HepG2 (cell line): ENCODE data around the gene FAF1. TPM values are rescaled to one million over a fixed set of nuclear protein-coding genes. Genes with fewer than 3 reads are reported as not detected.

Source experiments
- ATAC-seq: fragments of 200-7000 bp; cut with Tn5 transposase; 3 replicates; pipeline ENCODE4 v1.9.1; 2020; ENCODE audit warnings: mild to moderate bottlenecking, moderate library complexity
- BruUV-seq: library from RNA; stranded (reverse); fragments of 400-500 nt; replicated peaks from 2 replicates; lab custom pipeline; 2021; lab: Mats Ljungman, UMichigan
- CTCF ChIA-PET: fragments of 300-600 bp; formaldehyde crosslinking; extraction: SDS; loops from one replicate; lab custom pipeline; 2021; ENCODE audit warnings: low total read pairs, inconsistent platforms, low intra/inter-chr PET ratio; lab: Yijun Ruan, JAX
- POLR2A ChIA-PET: fragments of 350-600 bp; sonication (Branson Sonifier 250); formaldehyde crosslinking; loops from one replicate; lab custom pipeline; 2020; ENCODE audit warnings: antibody characterized with exemption, inconsistent platforms; lab: Yijun Ruan, JAX
- DNase-seq: peaks from one replicate; pipeline ENCODE4 v3.0.0-alpha.2; 2015; ENCODE audit warnings: low spot score
- FAIRE-seq: peaks from 3 replicates; lab custom pipeline; 2011; peaks lifted over from hg19 to GRCh38; lab: Jason Lieb, UNC
- H2AFZ ChIP-seq: one replicate; pipeline ENCODE4 v1.6.1; 2011; ENCODE audit warnings: low read length, inconsistent platforms
- H3K27ac ChIP-seq: fragments of 300-600 bp; 3 replicates; pipeline ENCODE4 v1.8.0; 2011; ENCODE audit warnings: mixed run types, mild to moderate bottlenecking, mixed read lengths, low read length, inconsistent platforms; ENCODE audit not compliant: insufficient read depth; ENCODE audit errors: extremely low read length
- H3K27me3 ChIP-seq, 2 experiments: fragments of 200-600 bp in 1 of 2; 2 replicates in 1 of 2; 3 replicates in 1 of 2; pipeline versions ENCODE4 v1.6.0 to v1.8.0; 2011; ENCODE audit warnings: low read length in 2 of 2, mild to moderate bottlenecking in 2 of 2, moderate library complexity in 2 of 2, inconsistent platforms in 1 of 2; ENCODE audit not compliant: insufficient read depth in 2 of 2, control insufficient read depth in 1 of 2
- H3K36me3 ChIP-seq, 2 experiments: fragments of 200-600 bp in 1 of 2; replicated peaks in 1 of 2; 2 replicates in 1 of 2; 3 replicates in 1 of 2; pipeline versions ENCODE4 v1.5.1 to v1.8.0; 2011; ENCODE audit warnings: low read length in 2 of 2, inconsistent platforms in 1 of 2; ENCODE audit not compliant: insufficient read depth in 2 of 2, control insufficient read depth in 1 of 2
- H3K4me1 ChIP-seq: 2 replicates; pipeline ENCODE4 v1.5.1; 2012; ENCODE audit warnings: low read length, inconsistent platforms; ENCODE audit not compliant: insufficient read depth
- H3K4me2 ChIP-seq: 2 replicates; pipeline ENCODE4 v1.6.0; 2011; ENCODE audit warnings: low read depth, low read length, inconsistent platforms
- H3K4me3 ChIP-seq, 3 experiments: fragments of 200-600 bp in 1 of 3; sonication (generic), shearing (Covaris generic) in 1 of 3; replicated peaks in 1 of 3; 2 replicates each; pipeline ENCODE4 v1.5.1; 2011 to 2016; ENCODE audit warnings: low read length in 3 of 3, inconsistent platforms in 2 of 3, low read depth in 2 of 3, mild to moderate bottlenecking in 2 of 3, control low read depth in 1 of 3, mixed read lengths in 1 of 3; ENCODE audit not compliant: insufficient read depth in 1 of 3
- H3K79me2 ChIP-seq: one replicate; pipeline ENCODE4 v1.6.1; 2011; ENCODE audit warnings: low read length, inconsistent platforms; ENCODE audit not compliant: insufficient read depth
- H3K9ac ChIP-seq: 2 replicates; pipeline ENCODE4 v1.6.0; 2011; ENCODE audit warnings: mild to moderate bottlenecking, low read depth, low read length, inconsistent platforms; ENCODE audit not compliant: insufficient read depth
- H3K9me3 ChIP-seq: 2 replicates; pipeline ENCODE4 v1.5.1; 2012; ENCODE audit warnings: mild to moderate bottlenecking, low read length
- H4K20me1 ChIP-seq: 2 replicates; pipeline ENCODE4 v1.6.0; 2011; ENCODE audit warnings: inconsistent platforms, mild to moderate bottlenecking, low read length, moderate library complexity; ENCODE audit not compliant: insufficient read depth
- ATRX ChIP-seq: sonication (generic); formaldehyde crosslinking; IDR thresholded peaks from 2 replicates; pipeline ENCODE4 v1.4.0; 2020; ENCODE audit warnings: missing genetic modification reagents, borderline replicate concordance
- FOXK1 ChIP-seq: sonication (generic); formaldehyde crosslinking; IDR thresholded peaks from 2 replicates; pipeline ENCODE4 v1.4.0; 2020; ENCODE audit warnings: low read depth, missing genetic modification reagents, borderline replicate concordance
- FOXP4 ChIP-seq: sonication (generic); formaldehyde crosslinking; IDR thresholded peaks from 2 replicates; pipeline ENCODE4 v1.4.0; 2020; ENCODE audit warnings: missing genetic modification reagents
- GATAD2A ChIP-seq: IDR thresholded peaks from 2 replicates; pipeline ENCODE4 v1.6.1; 2016
- HOXA3 ChIP-seq: sonication (generic); formaldehyde crosslinking; IDR thresholded peaks from 2 replicates; pipeline ENCODE4 v1.5.0; 2020; ENCODE audit warnings: missing genetic modification reagents
- KLF9 ChIP-seq: IDR thresholded peaks from 2 replicates; pipeline ENCODE4 v1.6.1; 2016; ENCODE audit warnings: low read depth
- NR1H2 ChIP-seq: sonication (generic); formaldehyde crosslinking; IDR thresholded peaks from 2 replicates; pipeline ENCODE4 v1.8.1; 2022; ENCODE audit warnings: low read depth, missing genetic modification reagents, borderline replicate concordance
- RELA ChIP-seq: sonication (generic); formaldehyde crosslinking; IDR thresholded peaks from 2 replicates; pipeline ENCODE4 v1.4.0; 2020; ENCODE audit warnings: missing genetic modification reagents
- RNF219 ChIP-seq: sonication (generic); formaldehyde crosslinking; IDR thresholded peaks from 2 replicates; pipeline ENCODE4 v1.5.0; 2020; ENCODE audit warnings: mild to moderate bottlenecking, missing genetic modification reagents
- SNRNP70 ChIP-seq: fragments of 200-400 bp; formaldehyde crosslinking; IDR thresholded peaks from 2 replicates; pipeline ENCODE4 v1.6.1; 2017; ENCODE audit warnings: mild to moderate bottlenecking, low read depth, low read length, moderate library complexity
- SOX6 ChIP-seq, 2 experiments: fragments of 450-650 bp in 1 of 2; sonication (generic) in 1 of 2; formaldehyde crosslinking in 1 of 2; IDR thresholded peaks; 2 replicates each; pipeline versions ENCODE4 v1.4.0 to v1.6.1; 2017 to 2020; ENCODE audit warnings: antibody characterized with exemption in 1 of 2, mild to moderate bottlenecking in 1 of 2, missing genetic modification reagents in 1 of 2
- THRA ChIP-seq: sonication (generic); formaldehyde crosslinking; IDR thresholded peaks from 2 replicates; pipeline ENCODE4 v1.4.0; 2020; ENCODE audit warnings: missing genetic modification reagents, borderline replicate concordance
- ZNF44 ChIP-seq: sonication (generic); formaldehyde crosslinking; IDR thresholded peaks from 2 replicates; pipeline ENCODE4 v1.5.1; 2020; ENCODE audit warnings: mild to moderate bottlenecking, missing genetic modification reagents
- ZNF737 ChIP-seq: sonication (generic); formaldehyde crosslinking; IDR thresholded peaks from 2 replicates; pipeline ENCODE4 v1.5.0; 2020; ENCODE audit warnings: missing genetic modification reagents, mild to moderate bottlenecking, borderline replicate concordance
- ZNF749 ChIP-seq: sonication (generic); formaldehyde crosslinking; IDR thresholded peaks from 2 replicates; pipeline ENCODE4 v1.8.0; 2022; ENCODE audit warnings: mild to moderate bottlenecking, missing genetic modification reagents, moderate library complexity, borderline replicate concordance
- WGBS: methylation state at CpG from one replicate; pipeline ENCODE4 v1.1.6; 2017; ENCODE audit warnings: low lambda C conversion rate; 5-methylcytosine and 5-hydroxymethylcytosine counted together
- in situ Hi-C: cut with HindIII; loops from 2 replicates; pipeline ENCODE4 v1.10.0; 2017; ENCODE audit warnings: low pct_unique_long_range_greater_than_20kb; ENCODE audit not compliant: extremely low pct_ligation_motif_present
- intact Hi-C: fragments of 100-400 bp; cut with micrococcal nuclease; formaldehyde crosslinking; loops from one replicate; pipeline ENCODE4 v1.10.0; 2022; ENCODE audit not compliant: unreplicated experiment
- polyA plus RNA-seq, 8 experiments: library from polyadenylated mRNA; depleted of rRNA in 3 of 8; stranded (reverse) in 7 of 8; unstranded in 1 of 8; fragments of >200 nt; fragmentation: Illumina TruSeq in 4 of 8; extraction: Trizol in 4 of 8; gene quantifications; 2 replicates each; pipeline versions ENCODE4 v1.2.1 to v1.2.3, GENCODE V29; 2011 to 2016; ENCODE audit warnings: low read depth in 4 of 8, missing spikeins in 1 of 8, mixed read lengths in 1 of 8; ENCODE audit not compliant: insufficient read depth in 1 of 8
- total RNA-seq, 5 experiments: library from RNA; depleted of rRNA; stranded (reverse); fragments of >200 nt; fragmentation: Illumina TruSeq; extraction: Trizol; gene quantifications; 2 replicates each; pipeline ENCODE4 v1.2.3, GENCODE V29; 2016; ENCODE audit warnings: low read depth in 1 of 5

The FAF1 gene
- total and polyA plus RNA-seq, 2 of the 13 experiments (the other 11 are each of a cell fraction or from before 2014, with no cell fraction given), result 19.4 to 63.3 TPM

GRCh38 chr1:50503515-50503914 lies 456.6 kb downstream of the FAF1 start:
- no peak for TF ChIP-seq SNRNP70
- TF ChIP-seq ZNF737 (CRISPR knock-in tag), result no peak
- TF ChIP-seq RNF219 (CRISPR knock-in tag), result no peak
- TF ChIP-seq ZNF749 (CRISPR knock-in tag), result no peak
- no peak for TF ChIP-seq ZNF44 (CRISPR knock-in tag)
- no peak for TF ChIP-seq SOX6 (IDR thresholded peaks at IDR 0.05)
- no peak for TF ChIP-seq SOX6 (CRISPR knock-in tag; IDR thresholded peaks at IDR 0.05)
- no peak for TF ChIP-seq RELA (CRISPR knock-in tag)
- TF ChIP-seq NR1H2 (CRISPR knock-in tag), result no peak
- no peak for TF ChIP-seq FOXP4 (CRISPR knock-in tag)
- no peak for TF ChIP-seq HOXA3 (CRISPR knock-in tag)
- no peak for TF ChIP-seq THRA (CRISPR knock-in tag)
- no peak for TF ChIP-seq ATRX (CRISPR knock-in tag)
- no peak for TF ChIP-seq FOXK1 (CRISPR knock-in tag)
- TF ChIP-seq KLF9 (CRISPR knock-in tag), result no peak
- no peak for TF ChIP-seq GATAD2A (CRISPR knock-in tag)
- TF ChIP-seq, all 625 proteins: peak for 0
- Histone ChIP-seq H4K20me1 (no peaks in the 10 kb centered on the region), H2AFZ (no peak overlapping the region), H3K4me1 (no peaks in the 10 kb centered on the region), H3K79me2 (no peaks in the 10 kb centered on the region), H3K27ac (no peak overlapping the region), H3K27me3 (no peaks in the 10 kb centered on the region), H3K9ac (no peak overlapping the region), H3K4me2 (no peak overlapping the region), H3K36me3 (no peaks in the 10 kb centered on the region; a peak in 2 of 5 replicates), H3K9me3 (no peaks in the 10 kb centered on the region), H3K4me3 (no peak overlapping the region)
- ChIA-PET POLR2A (no interaction called here), CTCF (no interaction called here)
- no TSS peak for BruUV-seq
- intact Hi-C loops (no loop called here), in situ Hi-C loops (no loop called here)
- ATAC-seq (no peak), FAIRE-seq (no peak), DNase-seq (no peak)
- WGBS, result 97% methylated on average over 1 of the region's 1 CpG
